GM21528 (cell line): ENCODE data around the gene PITPNM3.

Source experiments
- ATAC-seq: cut with Tn5 transposase; IDR thresholded peaks from one replicate; pipeline ENCODE4 v1.9.1; 2021; ENCODE audit warnings: mild to moderate bottlenecking, moderate library complexity; ENCODE audit not compliant: unreplicated experiment, low FRiP score

PITPNM3 gene

DNA sequence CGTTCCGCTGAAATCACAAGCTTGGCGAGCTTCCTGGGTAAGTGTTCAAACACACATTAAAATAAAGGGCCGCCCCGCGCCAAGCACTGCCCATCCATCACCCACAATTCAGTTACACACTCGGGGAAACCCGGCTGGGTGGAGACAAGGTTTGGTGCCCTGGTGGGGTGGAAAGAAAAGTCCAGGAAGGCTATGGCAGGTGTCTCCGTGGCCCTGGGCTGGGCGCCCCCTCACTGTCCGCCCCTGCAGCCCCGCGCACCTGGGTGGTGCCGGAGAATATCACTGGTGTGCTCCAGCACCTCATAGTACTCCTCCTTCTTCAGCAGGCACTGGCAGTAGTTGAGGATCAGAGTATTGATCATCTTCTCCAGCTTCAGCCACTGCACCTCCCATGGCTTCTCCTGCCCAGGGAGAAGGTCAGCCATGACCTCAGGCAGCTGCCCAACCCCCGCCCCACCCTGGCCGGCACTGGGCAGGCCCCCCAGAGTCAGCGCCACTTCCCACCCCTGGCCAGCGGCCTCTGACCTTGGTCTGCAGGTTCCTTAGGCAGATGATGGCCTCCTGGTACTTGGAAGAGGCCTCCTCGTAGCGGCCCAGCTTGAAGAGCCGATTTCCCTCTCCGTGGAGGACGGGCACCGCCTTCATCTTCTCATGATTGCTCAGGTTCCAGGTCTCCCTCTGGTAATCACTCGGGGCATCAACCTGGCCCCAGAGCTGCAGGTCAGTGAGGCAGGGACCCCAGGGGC, 129.8 kb downstream of the PITPNM3 start:
- no peak for ATAC-seq

DNA sequence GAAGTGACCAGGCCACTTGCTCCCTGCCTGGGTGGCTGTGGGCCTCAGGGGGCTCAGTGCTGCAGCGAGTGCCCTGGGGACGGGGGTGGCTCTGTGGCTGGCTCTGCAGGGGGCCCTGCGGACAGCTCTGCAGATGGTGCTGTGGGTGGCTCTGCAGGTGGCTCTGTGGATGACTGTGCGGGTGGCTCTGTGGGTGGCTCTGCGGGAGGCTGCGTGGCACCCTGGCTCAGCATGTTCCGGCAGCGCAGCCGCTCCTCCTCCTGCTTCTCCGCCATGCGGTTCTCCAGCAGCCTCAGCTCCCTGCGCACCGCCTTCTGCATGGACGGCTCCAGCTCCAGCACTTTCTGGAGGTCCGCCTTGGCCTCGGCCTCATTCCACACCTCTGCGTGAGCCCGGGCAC, 130.9 kb downstream of the PITPNM3 start:
- no peak for ATAC-seq

DNA sequence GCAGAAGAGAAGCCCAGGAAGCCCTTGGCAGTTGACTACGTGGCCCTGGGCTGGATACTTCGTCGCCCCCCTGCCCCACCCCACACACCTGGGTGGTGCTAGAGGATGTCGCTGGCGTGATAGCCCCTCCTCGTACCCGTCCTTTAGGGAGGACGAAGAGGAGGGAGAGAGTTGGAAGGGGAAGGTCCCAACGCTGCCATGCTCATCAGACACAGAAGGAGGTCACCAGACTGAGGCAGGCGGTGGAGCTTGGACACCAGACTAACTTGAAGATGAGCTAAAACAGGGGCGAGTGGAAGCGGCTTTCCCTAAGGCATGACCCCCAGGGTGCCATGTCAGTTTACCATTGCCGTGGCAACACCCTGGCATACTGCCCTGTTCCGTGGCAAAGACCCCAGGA, 132.4 kb downstream of the PITPNM3 start:
- ATAC-seq, result no peak

DNA sequence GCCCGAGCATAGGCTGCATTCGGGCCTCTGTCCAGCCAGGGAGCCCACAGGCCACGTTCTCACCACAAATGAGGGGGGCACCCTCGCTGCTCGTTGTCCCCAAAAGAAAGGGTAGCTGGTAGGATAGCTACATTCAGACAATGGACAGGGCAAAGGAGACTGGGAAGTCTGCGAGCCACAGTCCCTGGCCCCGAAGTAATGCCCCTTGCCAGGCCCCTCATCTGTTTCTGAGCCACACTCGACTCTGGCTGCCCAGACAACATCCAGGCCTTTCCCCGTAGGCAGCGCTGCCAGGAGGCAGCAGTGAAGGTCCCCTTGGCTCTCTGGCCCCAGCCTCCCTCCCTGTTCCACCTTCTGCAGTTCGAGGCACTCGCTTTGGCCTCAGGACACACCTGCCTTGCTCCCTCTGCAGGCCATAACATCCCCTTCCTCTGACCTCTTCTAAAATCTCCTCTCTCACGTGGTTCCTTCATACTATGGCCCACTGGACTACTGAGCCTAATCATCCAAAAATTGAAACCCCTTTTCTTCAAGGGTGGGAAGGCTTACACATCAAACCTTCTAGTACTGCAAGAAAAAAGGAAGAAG, 133.6 kb downstream of the PITPNM3 start:
- no peak for ATAC-seq

DNA sequence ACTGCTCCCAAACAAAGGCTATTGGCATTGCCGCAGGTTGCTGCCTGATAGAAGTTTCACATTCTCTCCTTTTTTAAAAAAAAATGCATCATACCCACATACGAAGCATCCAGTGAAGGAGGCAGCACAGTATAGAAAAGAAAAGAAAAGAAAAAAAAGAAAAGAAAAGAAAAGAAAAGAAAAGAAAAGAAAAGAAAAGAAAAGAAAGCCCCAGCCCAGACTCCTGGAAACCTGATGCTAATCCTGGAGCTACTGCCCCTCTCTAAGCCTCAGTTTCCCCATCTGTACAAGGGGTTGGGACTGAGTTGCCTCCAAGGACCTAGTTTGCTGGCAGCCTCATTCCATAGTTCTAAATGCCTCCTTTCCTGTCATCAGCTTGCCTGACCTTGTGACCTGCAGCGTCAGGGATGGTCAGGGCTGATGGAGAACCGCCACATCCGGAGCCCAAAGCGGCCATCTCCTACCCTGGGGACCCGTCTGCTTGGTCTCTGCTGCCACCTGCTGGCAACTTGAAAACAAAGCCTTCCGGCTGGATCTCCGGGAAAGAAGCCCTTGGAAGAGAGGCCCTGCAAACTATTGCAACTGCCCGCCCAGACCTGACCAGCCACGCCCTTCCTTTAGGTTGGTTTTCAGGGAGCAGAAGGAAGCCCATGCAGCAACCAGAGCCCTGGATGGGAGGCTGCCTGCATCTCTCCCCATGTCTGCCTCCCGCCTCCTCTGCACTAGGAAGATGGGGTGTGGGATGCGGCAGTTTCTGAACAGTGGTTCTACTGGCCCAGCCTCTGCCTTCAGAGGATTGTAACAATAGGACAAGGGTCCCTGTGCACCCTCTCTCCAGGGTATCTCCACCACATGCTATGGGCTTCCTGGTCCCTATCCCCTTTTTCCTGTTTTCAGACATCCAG, 134.4 kb downstream of the PITPNM3 start:
- no peak for ATAC-seq

DNA sequence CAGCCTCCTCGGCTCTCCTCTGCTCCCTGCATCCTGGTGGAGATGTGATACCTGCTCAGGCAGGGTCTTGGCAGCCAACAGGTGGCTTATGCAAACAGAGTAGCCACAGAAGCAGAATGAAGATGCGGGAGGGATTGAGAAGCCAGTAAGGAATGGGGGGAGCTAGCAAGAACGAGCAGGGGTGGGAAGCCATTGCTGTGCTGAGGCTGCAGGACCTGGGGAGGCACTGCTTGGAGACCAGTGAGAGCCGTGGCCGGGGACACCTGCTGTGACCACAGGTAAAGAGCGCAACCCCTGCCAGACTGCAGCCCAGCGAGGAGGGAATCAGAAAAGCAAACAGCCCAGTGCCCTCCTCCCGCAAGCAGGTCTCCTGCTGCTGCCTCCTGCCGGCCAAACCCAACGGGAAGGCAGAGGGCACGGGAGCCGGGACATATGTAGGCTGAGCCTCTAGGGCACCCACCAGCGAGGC, 136.1 kb downstream of the PITPNM3 start:
- no peak for ATAC-seq

DNA sequence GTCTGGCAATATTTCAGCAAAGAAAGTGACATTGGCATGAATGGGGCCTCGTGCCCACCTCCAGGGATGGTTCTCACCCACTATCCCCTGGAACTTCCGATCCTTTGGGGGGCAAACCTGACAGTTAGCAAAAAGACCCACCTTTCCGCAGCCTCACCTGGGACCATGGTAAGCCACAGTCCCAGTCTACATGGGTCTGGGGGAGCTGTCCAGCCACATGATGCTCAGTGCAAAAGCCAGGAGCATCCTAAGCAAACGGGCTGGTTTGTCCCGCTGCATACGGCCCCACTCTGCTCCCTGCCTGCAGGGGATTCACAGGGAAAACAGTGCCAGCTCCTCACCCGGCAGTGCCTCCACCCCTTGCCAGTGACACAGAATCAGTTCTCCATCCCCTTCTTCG, 140.7 kb downstream of the PITPNM3 start:
- ATAC-seq, result no peak

DNA sequence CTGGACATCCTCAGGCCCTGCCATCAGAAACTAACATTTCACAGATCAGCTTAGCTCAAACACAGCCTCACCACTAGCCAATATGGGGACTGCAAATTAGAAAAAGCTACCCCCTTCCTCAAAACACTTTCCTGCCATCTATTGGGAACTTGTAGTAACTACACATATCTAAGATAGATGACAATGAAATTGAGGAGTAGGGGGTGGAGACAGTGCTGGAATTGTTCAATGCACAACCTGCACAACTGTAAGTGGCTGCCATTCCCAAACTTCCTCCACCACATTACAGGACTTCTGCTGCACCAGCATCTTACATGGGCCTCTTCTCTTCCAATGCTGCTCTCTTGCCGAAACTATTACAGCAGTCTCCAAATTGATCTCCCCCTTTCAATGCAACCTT, 143.3 kb downstream of the PITPNM3 start:
- no peak for ATAC-seq

DNA sequence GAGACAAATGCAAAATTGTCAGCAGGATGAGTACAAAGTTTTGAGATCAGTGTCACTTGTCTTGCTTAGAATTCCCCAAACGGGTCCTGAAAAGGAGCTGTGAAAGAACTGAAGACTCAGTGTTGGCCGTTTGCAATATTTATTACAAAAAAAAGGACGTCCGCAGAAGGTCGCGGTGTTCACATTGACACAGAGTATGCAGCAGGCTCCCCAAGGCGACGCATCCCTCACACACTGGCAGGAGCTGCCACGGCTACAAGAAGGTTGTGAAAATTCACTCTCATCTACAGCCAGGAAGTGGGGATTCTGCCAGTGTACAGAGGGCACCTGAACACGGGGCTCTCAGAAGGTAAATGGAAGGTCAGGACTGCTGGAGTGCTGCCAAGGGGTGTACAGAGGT, 147.6 kb downstream of the PITPNM3 start:
- no peak for ATAC-seq

DNA sequence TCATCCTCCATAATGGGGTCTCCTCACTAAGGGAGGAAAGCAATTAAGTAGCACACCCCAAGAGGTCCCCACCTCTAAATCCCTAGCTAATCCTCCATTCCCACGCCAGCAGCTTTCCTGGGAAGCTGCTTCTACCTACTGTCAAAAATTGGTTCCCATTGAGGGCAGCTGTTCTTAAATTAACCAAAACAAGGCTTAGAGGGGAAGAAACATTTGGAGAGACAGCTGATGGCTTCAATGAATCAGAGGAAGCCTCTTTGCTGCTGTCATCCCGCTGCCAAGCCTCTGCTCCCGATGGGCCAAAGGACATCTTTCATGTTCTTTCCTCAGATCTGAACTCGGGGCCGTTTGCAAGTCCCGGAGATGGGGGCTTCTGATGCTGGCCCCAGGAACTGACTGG, 148.1 kb downstream of the PITPNM3 start:
- no peak for ATAC-seq

DNA sequence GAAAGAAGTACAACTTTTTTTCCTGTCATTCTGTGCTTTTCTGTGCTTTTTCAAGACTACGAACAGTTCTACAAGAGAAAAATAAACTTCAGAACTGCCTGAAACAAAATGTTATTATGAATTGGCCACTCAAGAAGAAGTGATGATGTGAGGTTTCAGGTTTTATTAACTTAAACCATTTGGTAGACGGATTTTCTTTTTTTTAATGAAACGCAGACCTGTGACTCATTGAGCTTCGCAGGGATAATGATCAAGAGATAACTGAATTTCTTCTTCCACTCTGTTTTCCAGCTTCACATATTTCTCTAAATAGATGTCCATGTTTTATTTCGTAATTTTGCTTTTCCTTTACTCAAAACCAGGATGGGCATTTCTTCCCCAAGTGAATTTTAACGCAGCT, 154.1 kb downstream of the PITPNM3 start:
- no peak for ATAC-seq
